OCI-LY1 (cell line): ENCODE results near the gene NAT14.

Experiments
- H2AFZ ChIP-seq: fragments of 200-600 bp; sonication (generic), shearing (Covaris generic); 2 replicates; pipeline ENCODE4 v1.6.0; 2014; ENCODE audit warnings: antibody characterized with exemption, mild to moderate bottlenecking, low read length
- H3F3A ChIP-seq: fragments of 200-600 bp; sonication (generic), shearing (Covaris generic); 2 replicates; pipeline ENCODE4 v1.6.0; 2014; ENCODE audit warnings: mild to moderate bottlenecking, antibody characterized with exemption, low read length, moderate library complexity; ENCODE audit not compliant: insufficient read depth
- H3K27ac ChIP-seq: fragments of 200-600 bp; sonication (generic); 2 replicates; pipeline ENCODE4 v1.5.1; 2014; ENCODE audit warnings: low read length, mixed run types, mild to moderate bottlenecking, low read depth; ENCODE audit not compliant: poor library complexity, severe bottlenecking
- H3K27me3 ChIP-seq: fragments of 200-600 bp; sonication (generic); 2 replicates; pipeline ENCODE4 v1.6.0; 2014; ENCODE audit warnings: antibody characterized with exemption, mild to moderate bottlenecking, low read length, moderate library complexity; ENCODE audit not compliant: insufficient read depth
- H3K36me3 ChIP-seq: fragments of 200-600 bp; sonication (generic); 2 replicates; pipeline ENCODE4 v1.6.1; 2014; ENCODE audit warnings: mild to moderate bottlenecking, antibody characterized with exemption, low read length, moderate library complexity, mixed read lengths; ENCODE audit not compliant: insufficient read depth
- H3K4me1 ChIP-seq: fragments of 200-600 bp; sonication (generic); 2 replicates; pipeline ENCODE4 v1.5.1; 2014; ENCODE audit warnings: mild to moderate bottlenecking, low read length, moderate library complexity; ENCODE audit not compliant: insufficient read depth, severe bottlenecking
- H3K4me2 ChIP-seq: fragments of 200-600 bp; sonication (generic), shearing (Covaris generic); 2 replicates; pipeline ENCODE4 v1.6.1; 2014; ENCODE audit warnings: low read length
- H3K4me3 ChIP-seq: fragments of 200-600 bp; sonication (generic); 2 replicates; pipeline ENCODE4 v1.5.1; 2014; ENCODE audit warnings: low read length, low read depth, mild to moderate bottlenecking, mixed read lengths; ENCODE audit not compliant: poor library complexity, severe bottlenecking
- H3K79me2 ChIP-seq: fragments of 200-600 bp; shearing (Covaris generic); 2 replicates; pipeline ENCODE4 v1.6.1; 2016; ENCODE audit warnings: mixed run types, low read length, mixed read lengths; ENCODE audit not compliant: insufficient read depth
- H3K9ac ChIP-seq: fragments of 200-600 bp; sonication (generic), shearing (Covaris generic); 2 replicates; pipeline ENCODE4 v1.6.1; 2014; ENCODE audit warnings: mild to moderate bottlenecking, low read length, mixed read lengths
- H3K9me2 ChIP-seq: fragments of 200-600 bp; sonication (generic), shearing (Covaris generic); 2 replicates; pipeline ENCODE4 v1.6.1; 2014; ENCODE audit warnings: low read depth, mild to moderate bottlenecking, low read length, mixed read lengths
- H3K9me3 ChIP-seq: fragments of 200-600 bp; shearing (Covaris generic); 2 replicates; pipeline ENCODE4 v1.6.1; 2014; ENCODE audit warnings: low read length, mixed read lengths
- H4K20me1 ChIP-seq: fragments of 200-600 bp; sonication (generic), shearing (Covaris generic); 2 replicates; pipeline ENCODE4 v1.6.0; 2016; ENCODE audit warnings: mild to moderate bottlenecking, low read length; ENCODE audit not compliant: insufficient read depth
- EZH2 ChIP-seq: fragments of 200-600 bp; sonication (generic), shearing (Covaris generic); IDR thresholded peaks from 2 replicates; pipeline ENCODE4 v1.8.0; 2017; ENCODE audit warnings: borderline replicate concordance, mixed run types, mild to moderate bottlenecking, antibody characterized with exemption, low read length, moderate library complexity, mixed read lengths
- TF ChIP-seq, protein P1 (sequence below): fragments of 200-600 bp; sonication (generic), shearing (Covaris generic); IDR thresholded peaks from 2 replicates; pipeline ENCODE4 v1.5.1; 2017; ENCODE audit warnings: mild to moderate bottlenecking, antibody characterized with exemption, low read length, moderate library complexity, mixed read lengths

The NAT14 gene

DNA sequence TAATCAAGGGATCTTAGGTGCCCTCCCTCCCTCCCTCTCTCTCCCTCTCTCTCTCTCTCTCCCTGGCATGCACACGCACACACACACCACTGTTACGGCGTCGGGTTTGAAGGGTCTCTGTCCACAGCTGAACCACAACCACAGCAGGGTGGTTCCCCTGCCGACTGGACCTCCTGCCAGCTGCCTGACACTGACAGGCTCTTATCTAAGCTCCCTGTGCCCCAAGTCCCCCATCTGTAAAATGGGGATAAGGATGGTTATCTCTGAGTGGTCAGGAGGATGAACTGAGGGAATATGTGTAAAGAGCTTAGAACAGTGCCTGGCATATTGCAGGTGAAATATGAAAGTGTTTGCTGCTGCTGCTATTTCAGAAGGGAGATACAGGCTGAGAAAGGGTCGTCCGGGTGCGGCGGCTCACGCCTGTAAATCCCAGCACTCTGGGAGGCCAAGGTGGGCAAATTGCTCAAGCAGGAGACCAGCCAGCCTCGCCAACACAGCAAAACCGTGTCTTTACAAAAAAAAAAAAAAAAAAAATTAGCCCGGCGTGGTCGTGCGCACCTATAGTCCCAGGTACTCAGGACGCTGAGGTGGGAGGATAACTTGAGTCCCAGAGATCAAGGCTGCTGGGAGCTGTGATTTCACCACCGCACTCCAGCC, 41.0 kb upstream of the NAT14 start:
- Histone ChIP-seq H3K9me2 (no peaks in the 10 kb centered on the region), H3K9me3 (no peaks in the 10 kb centered on the region), H3K4me2 (no peak overlapping the region), H3K27ac (no peak overlapping the region), H3K9ac (no peak overlapping the region), H4K20me1 (no peaks in the 10 kb centered on the region), H3K4me1 (no peaks in the 10 kb centered on the region), H3K36me3 (no peaks in the 10 kb centered on the region), H3K27me3 (no peaks in the 10 kb centered on the region), H2AFZ (no peak overlapping the region), H3K79me2 (no peaks in the 10 kb centered on the region), H3K4me3 (no peak overlapping the region), H3F3A (no peaks in the 10 kb centered on the region)
- TF ChIP-seq EZH2, result no peak
- TF ChIP-seq, protein P1, sequence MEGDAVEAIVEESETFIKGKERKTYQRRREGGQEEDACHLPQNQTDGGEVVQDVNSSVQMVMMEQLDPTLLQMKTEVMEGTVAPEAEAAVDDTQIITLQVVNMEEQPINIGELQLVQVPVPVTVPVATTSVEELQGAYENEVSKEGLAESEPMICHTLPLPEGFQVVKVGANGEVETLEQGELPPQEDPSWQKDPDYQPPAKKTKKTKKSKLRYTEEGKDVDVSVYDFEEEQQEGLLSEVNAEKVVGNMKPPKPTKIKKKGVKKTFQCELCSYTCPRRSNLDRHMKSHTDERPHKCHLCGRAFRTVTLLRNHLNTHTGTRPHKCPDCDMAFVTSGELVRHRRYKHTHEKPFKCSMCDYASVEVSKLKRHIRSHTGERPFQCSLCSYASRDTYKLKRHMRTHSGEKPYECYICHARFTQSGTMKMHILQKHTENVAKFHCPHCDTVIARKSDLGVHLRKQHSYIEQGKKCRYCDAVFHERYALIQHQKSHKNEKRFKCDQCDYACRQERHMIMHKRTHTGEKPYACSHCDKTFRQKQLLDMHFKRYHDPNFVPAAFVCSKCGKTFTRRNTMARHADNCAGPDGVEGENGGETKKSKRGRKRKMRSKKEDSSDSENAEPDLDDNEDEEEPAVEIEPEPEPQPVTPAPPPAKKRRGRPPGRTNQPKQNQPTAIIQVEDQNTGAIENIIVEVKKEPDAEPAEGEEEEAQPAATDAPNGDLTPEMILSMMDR, result no peak

DNA sequence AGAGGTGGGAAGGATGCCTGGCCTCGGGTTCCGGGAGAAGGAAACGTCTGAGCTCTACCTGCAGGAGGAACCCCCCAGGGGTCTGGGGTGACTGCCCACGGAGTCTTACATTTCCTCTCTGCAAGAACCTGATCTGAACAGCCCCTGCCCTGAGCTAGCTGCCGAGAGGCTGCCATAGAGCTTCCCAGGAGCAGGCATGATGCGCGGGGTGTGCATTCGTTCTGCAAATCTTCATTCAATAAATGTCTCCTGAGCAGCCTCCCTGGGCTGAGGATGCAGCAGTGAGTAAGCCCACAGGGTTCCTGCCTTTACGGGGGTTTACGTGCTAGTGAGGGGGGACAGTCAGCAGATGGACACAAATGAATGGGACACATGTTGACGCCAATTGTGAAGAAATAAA, 40.3 kb upstream of the NAT14 start:
- H3K9me2 ChIP-seq, result no peaks in the 10 kb centered on the region
- no peak overlapping the region for H3K4me3 ChIP-seq
- no peaks in the 10 kb centered on the region for H3K4me1 ChIP-seq
- no peak overlapping the region for H3K27ac ChIP-seq
- no peaks in the 10 kb centered on the region for H3K79me2 ChIP-seq
- no peak overlapping the region for H2AFZ ChIP-seq
- no peak overlapping the region for H3K9ac ChIP-seq
- H3F3A ChIP-seq, result no peaks in the 10 kb centered on the region
- no peak overlapping the region for H3K4me2 ChIP-seq
- H4K20me1 ChIP-seq, result no peaks in the 10 kb centered on the region
- H3K9me3 ChIP-seq, result no peaks in the 10 kb centered on the region
- no peaks in the 10 kb centered on the region for H3K27me3 ChIP-seq
- no peaks in the 10 kb centered on the region for H3K36me3 ChIP-seq
- TF ChIP-seq, protein P1, result no peak
- TF ChIP-seq EZH2, result no peak

DNA sequence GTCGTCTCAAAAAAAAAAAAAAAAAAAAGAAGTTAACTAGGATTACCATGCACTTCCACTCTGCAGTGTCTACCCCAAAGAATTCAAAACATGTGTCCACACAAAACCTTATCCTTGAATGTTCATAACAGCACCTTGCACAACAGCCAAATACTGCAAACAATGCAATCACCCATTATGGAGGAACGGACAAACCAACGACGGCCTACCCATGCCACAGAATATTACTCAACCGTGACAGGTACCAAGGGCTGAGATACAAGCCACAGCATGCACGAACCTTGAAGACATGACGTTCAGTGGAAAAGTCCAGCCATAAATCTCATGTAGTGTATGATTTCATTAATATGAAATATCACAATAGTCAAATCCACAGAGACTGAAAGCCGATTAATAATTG, 38.9 kb upstream of the NAT14 start:
- no peak overlapping the region for H3K4me3 ChIP-seq
- H3K4me1 ChIP-seq, result no peaks in the 10 kb centered on the region
- H3K36me3 ChIP-seq, result no peaks in the 10 kb centered on the region
- H3K79me2 ChIP-seq, result no peaks in the 10 kb centered on the region
- H3K9ac ChIP-seq, result no peak overlapping the region
- no peak overlapping the region for H2AFZ ChIP-seq
- H3K27me3 ChIP-seq, result no peaks in the 10 kb centered on the region
- no peak overlapping the region for H3K4me2 ChIP-seq
- no peak overlapping the region for H3K27ac ChIP-seq
- TF ChIP-seq, protein P1, result no peak
- no peak for TF ChIP-seq EZH2
- H3K9me2 ChIP-seq, result no peaks in the 10 kb centered on the region
- H3K9me3 ChIP-seq, result no peaks in the 10 kb centered on the region
- H3F3A ChIP-seq, result no peaks in the 10 kb centered on the region
- no peaks in the 10 kb centered on the region for H4K20me1 ChIP-seq
